Tibial artery (tissue), 4 donors: ENCODE measurements around the gene MYO5A.

ENCODE experiments used
- DNase-seq, 2 donors: peaks; one replicate each; pipeline ENCODE4 v3.0.0-alpha.2; 2019
- H3K27ac ChIP-seq, 2 donors: fragments of 200-600 bp; sonication (generic) in 1 of 2; 1 replicate in 1 of 2; 2 replicates in 1 of 2; pipeline ENCODE4 v1.5.1; 2018 to 2019; ENCODE audit warnings: mild to moderate bottlenecking in 1 of 2
- H3K27me3 ChIP-seq, 2 donors: fragments of 200-600 bp; sonication (generic) in 1 of 2; one replicate each; pipeline versions ENCODE4 v1.5.1 to v1.6.0; 2016 to 2019
- H3K36me3 ChIP-seq, 3 donors: fragments of 200-600 bp; sonication (generic) in 2 of 3; one replicate each; pipeline ENCODE4 v1.5.1; 2016 to 2019; ENCODE audit warnings: mild to moderate bottlenecking in 2 of 3
- H3K4me1 ChIP-seq, 4 donors: fragments of 200-600 bp; sonication (generic) in 2 of 4; 1 replicate in 3 of 4; 2 replicates in 1 of 4; pipeline ENCODE4 v1.5.1; 2016 to 2019
- H3K4me3 ChIP-seq, 2 donors: fragments of 200-600 bp; sonication (generic) in 1 of 2; 1 replicate in 1 of 2; 2 replicates in 1 of 2; pipeline ENCODE4 v1.5.1; 2018 to 2019; ENCODE audit warnings: mild to moderate bottlenecking in 2 of 2
- H3K9me3 ChIP-seq, 3 donors: fragments of 200-600 bp; sonication (generic) in 1 of 3; one replicate each; pipeline ENCODE4 v1.5.1; 2016 to 2019
- CTCF ChIP-seq, 2 experiments: fragments of 200-600 bp in 1 of 2; fragments of 450-650 bp in 1 of 2; IDR thresholded peaks; one replicate each; pipeline ENCODE4 v1.5.1; 2017 to 2019; ENCODE audit warnings: antibody characterized with exemption in 2 of 2, mild to moderate bottlenecking in 1 of 2, moderate library complexity in 1 of 2
- intact Hi-C: fragments of 100-400 bp; cut with DNase I; formaldehyde crosslinking; loops from one replicate; pipeline ENCODE4 v1.15.0; 2023; ENCODE audit warnings: low total_unique reads

Gene MYO5A

GRCh38 chr15:52391069-52391468 is 137.6 kb downstream of the MYO5A start:
- Histone ChIP-seq H3K4me3 (no peak overlapping the region), H3K4me1 (no peaks in the 10 kb centered on the region), H3K9me3 (no peaks in the 10 kb centered on the region), H3K27ac (no peak overlapping the region), H3K27me3 (no peaks in the 10 kb centered on the region), H3K36me3 (peaks cover 18 to 57% (median 18%) of the 10 kb centered on the region in 3 donors)
- intact Hi-C loops: no loop called here
- DNase-seq: no peak
- no peak for TF ChIP-seq CTCF (IDR thresholded peaks at IDR 0.05)

GRCh38 chr15:52385670-52386069 is 143.0 kb downstream of the MYO5A start:
- intact Hi-C loops: no loop called here
- peaks cover 39 to 80% (median 43%) of the 10 kb centered on the region in 3 donors for H3K36me3 ChIP-seq

GRCh38 chr15:52383100-52383588 is 145.5 kb downstream of the MYO5A start:
- Histone ChIP-seq H3K27me3 (no peaks in the 10 kb centered on the region), H3K27ac (no peak overlapping the region), H3K4me1 (no peaks in the 10 kb centered on the region), H3K36me3 (peaks cover 46 to 84% (median 46%) of the 10 kb centered on the region in 3 donors), H3K9me3 (no peaks in the 10 kb centered on the region), H3K4me3 (no peak overlapping the region)
- DNase-seq: no peak
- intact Hi-C loops: no loop called here
- TF ChIP-seq CTCF (IDR thresholded peaks at IDR 0.05): no peak

More at GRCh38 chr15:52385670-52386069, 143.0 kb downstream of the MYO5A start:
- Histone ChIP-seq H3K27me3 (no peaks in the 10 kb centered on the region), H3K4me3 (no peak overlapping the region), H3K4me1 (no peaks in the 10 kb centered on the region), H3K27ac (no peak overlapping the region), H3K9me3 (no peaks in the 10 kb centered on the region)
- no peak for DNase-seq
- no peak for TF ChIP-seq CTCF (IDR thresholded peaks at IDR 0.05)

- peaks cover 45 to 80% (median 46%) of the 10 kb centered on the region in 3 donors for H3K36me3 ChIP-seq
- no peaks in the 10 kb centered on the region for H3K27me3 ChIP-seq
- no peak for DNase-seq
- H3K4me1 ChIP-seq: no peaks in the 10 kb centered on the region
- TF ChIP-seq CTCF (IDR thresholded peaks at IDR 0.05): no peak
- intact Hi-C loops: no loop called here
- H3K9me3 ChIP-seq: no peaks in the 10 kb centered on the region
- no peak overlapping the region for H3K27ac ChIP-seq
- no peak overlapping the region for H3K4me3 ChIP-seq
Observed at GRCh38 chr15:52382647-52383046, 146.0 kb downstream of the MYO5A start.

- H3K9me3 ChIP-seq: no peaks in the 10 kb centered on the region
- peaks cover 64 to 91% (median 72%) of the 10 kb centered on the region in 3 donors for H3K36me3 ChIP-seq
- H3K27me3 ChIP-seq: no peaks in the 10 kb centered on the region
- H3K4me3 ChIP-seq: no peak overlapping the region
- intact Hi-C loops: no loop called here
- TF ChIP-seq CTCF (IDR thresholded peaks at IDR 0.05): no peak
- H3K4me1 ChIP-seq: no peaks in the 10 kb centered on the region
- DNase-seq: no peak
- H3K27ac ChIP-seq: no peak overlapping the region
Observed at GRCh38 chr15:52379395-52380106, 149.1 kb downstream of the MYO5A start.
